Left ventricle myocardium inferior (tissue), 1 donor: ENCODE results near the gene CLSTN3. TPM values are rescaled to one million over a fixed set of nuclear protein-coding genes. Genes with fewer than 3 reads are reported as not detected.

Source experiments
- DNase-seq: peaks from one replicate; pipeline ENCODE4 v3.0.0-alpha.2; 2020
- H3K27ac ChIP-seq: fragments of 200-600 bp; replicated peaks from 2 replicates; pipeline ENCODE4 v1.8.0; 2021
- H3K27me3 ChIP-seq: fragments of 200-600 bp; 2 replicates; pipeline ENCODE4 v1.8.0; 2021; ENCODE audit warnings: low read depth
- H3K36me3 ChIP-seq: fragments of 200-600 bp; 2 replicates; pipeline ENCODE4 v1.8.0; 2021
- H3K4me1 ChIP-seq: fragments of 200-600 bp; 2 replicates; pipeline ENCODE4 v1.8.0; 2021
- H3K4me3 ChIP-seq: fragments of 200-600 bp; 2 replicates; pipeline ENCODE4 v1.8.0; 2021; ENCODE audit warnings: mild to moderate bottlenecking, moderate library complexity
- H3K9me3 ChIP-seq: fragments of 200-600 bp; replicated peaks from 2 replicates; pipeline ENCODE4 v1.8.0; 2021
- CTCF ChIP-seq: fragments of 200-600 bp; IDR thresholded peaks from 2 replicates; pipeline ENCODE4 v1.8.0; 2021; ENCODE audit warnings: antibody characterized with exemption, mild to moderate bottlenecking, borderline replicate concordance
- intact Hi-C: fragments of 100-400 bp; cut with micrococcal nuclease; formaldehyde crosslinking; loops from one replicate; pipeline ENCODE4 v1.11.0; 2022
- total RNA-seq: library from RNA; stranded (reverse); fragmentation: NEBNext Ultra II Directional; extraction: Animal tissue kit (Norgen Biotek cat#: 25700); gene quantifications from one replicate; pipeline ENCODE4 v1.2.1, GENCODE V29; 2021
- donor health status: DM: no; HTN: yes; CAD: no; lungs with severe emphysema.

Gene CLSTN3
- total RNA-seq, 1 donor from 2014 or later: 4.6 TPM

GRCh38 chr12:7146228-7146627 is 16.1 kb downstream of the CLSTN3 start:
- H3K27me3 ChIP-seq: no peaks in the 10 kb centered on the region
- H3K27ac ChIP-seq: no peak overlapping the region
- peaks cover 10% of the 10 kb centered on the region for H3K36me3 ChIP-seq
- intact Hi-C loops: no loop called here
- no peak for DNase-seq
- no peaks in the 10 kb centered on the region for H3K4me1 ChIP-seq
- H3K9me3 ChIP-seq: no peaks in the 10 kb centered on the region
- TF ChIP-seq CTCF: no peak
- no peak overlapping the region for H3K4me3 ChIP-seq

GRCh38 chr12:7146906-7147305 is 16.7 kb downstream of the CLSTN3 start:
- no peak for DNase-seq
- Histone ChIP-seq H3K27ac (no peak overlapping the region), H3K4me1 (no peaks in the 10 kb centered on the region), H3K4me3 (no peak overlapping the region), H3K9me3 (no peaks in the 10 kb centered on the region), H3K36me3 (peaks cover 13% of the 10 kb centered on the region), H3K27me3 (no peaks in the 10 kb centered on the region)
- TF ChIP-seq CTCF: no peak
- intact Hi-C loops: no loop called here

- H3K36me3 ChIP-seq: peaks cover 13% of the 10 kb centered on the region
- TF ChIP-seq CTCF: no peak
These were observed 20.2 kb downstream of the CLSTN3 start for GRCh38 chr12:7150356-7150755.

GRCh38 chr12:7150841-7151240 is 20.7 kb downstream of the CLSTN3 start:
- intact Hi-C loops: no loop called here
- TF ChIP-seq CTCF: no peak
- Histone ChIP-seq H3K9me3 (no peaks in the 10 kb centered on the region), H3K4me3 (no peak overlapping the region), H3K36me3 (peaks cover 13% of the 10 kb centered on the region), H3K27ac (no peak overlapping the region), H3K27me3 (no peaks in the 10 kb centered on the region), H3K4me1 (no peaks in the 10 kb centered on the region)
- no peak for DNase-seq

More at GRCh38 chr12:7150356-7150755, 20.2 kb downstream of the CLSTN3 start:
- no peak for DNase-seq
- Histone ChIP-seq H3K4me3 (no peak overlapping the region), H3K27ac (no peak overlapping the region), H3K9me3 (no peaks in the 10 kb centered on the region), H3K4me1 (no peaks in the 10 kb centered on the region), H3K27me3 (no peaks in the 10 kb centered on the region)
- intact Hi-C loops: no loop called here

GRCh38 chr12:7151532-7151931 is 21.4 kb downstream of the CLSTN3 start:
- no peaks in the 10 kb centered on the region for H3K4me1 ChIP-seq
- H3K27ac ChIP-seq: no peak overlapping the region
- intact Hi-C loops: no loop called here
- TF ChIP-seq CTCF: no peak
- no peak for DNase-seq
- H3K4me3 ChIP-seq: no peak overlapping the region
- H3K9me3 ChIP-seq: no peaks in the 10 kb centered on the region
- no peaks in the 10 kb centered on the region for H3K27me3 ChIP-seq
- H3K36me3 ChIP-seq: peaks cover 13% of the 10 kb centered on the region

- no peak for TF ChIP-seq CTCF
- no peak for DNase-seq
- Histone ChIP-seq H3K4me1 (no peaks in the 10 kb centered on the region), H3K9me3 (no peaks in the 10 kb centered on the region), H3K4me3 (no peak overlapping the region), H3K36me3 (peaks cover 13% of the 10 kb centered on the region), H3K27me3 (no peaks in the 10 kb centered on the region), H3K27ac (no peak overlapping the region)
- intact Hi-C loops: no loop called here
These were observed 22.6 kb downstream of the CLSTN3 start for GRCh38 chr12:7152818-7153217.
